CD4-positive, alpha-beta T cell treated with Interferon alpha-2 for 1 hour (primary cell): ENCODE results near the gene PCDHGA8.
"Not testable (repeated sequence)": the region's sequence is repeated elsewhere in the genome, so short reads cannot be mapped to it uniquely, and the experiment has no call there.

Experiments
- DNase-seq, 2 donors: peaks; one replicate each; pipeline ENCODE4 v3.0.0-alpha.2; 2020 to 2022

Gene PCDHGA8

GRCh38 chr5:141392429-141393198 lies at the start of gene PCDHGA8:
TSS of gene PCDHGA8 (plus strand) at chr5:141392633. CDS start at chr5:141392814, 181 bp downstream.
- peak in 1 of 2 donors; percentile 14 for DNase-seq

- DNase-seq, result no peak
Observed at GRCh38 chr5:141342773-141343172, 49.7 kb upstream of the PCDHGA8 start.

- peak in 1 of 2 donors; percentile 20 for DNase-seq
Observed at GRCh38 chr5:141343242-141343952, 49.0 kb upstream of the PCDHGA8 start, which contains the start of gene PCDHGA3. TSS of gene PCDHGA3 (plus strand) at chr5:141343829. CDS start at chr5:141344034, 205 bp downstream.

- DNase-seq, result no peak
Observed at GRCh38 chr5:141343953-141344463, 48.4 kb upstream of the PCDHGA8 start.

GRCh38 chr5:141345327-141345726 lies 47.1 kb upstream of the PCDHGA8 start:
- DNase-seq, result no peak

- DNase-seq, result not testable (repeated sequence)
Observed at GRCh38 chr5:141346017-141346416, 46.4 kb upstream of the PCDHGA8 start.

GRCh38 chr5:141349917-141350619 lies 42.4 kb upstream of the PCDHGA8 start, which contains the start of gene PCDHGB1:
TSS of gene PCDHGB1 (plus strand) at chr5:141350099. CDS start at chr5:141350261, 162 bp downstream.
- peak; percentile 22 to 49 for DNase-seq

- DNase-seq, result no peak
Observed at GRCh38 chr5:141351591-141351990, 40.8 kb upstream of the PCDHGA8 start.

GRCh38 chr5:141354900-141355469 lies 37.4 kb upstream of the PCDHGA8 start, which contains the start of gene PCDHGA4:
TSS of gene PCDHGA4 (plus strand) at chr5:141355021. CDS start at chr5:141355108, 87 bp downstream.
- peak in 1 of 2 donors; percentile 19 for DNase-seq

GRCh38 chr5:141355641-141356040 lies 36.8 kb upstream of the PCDHGA8 start:
- DNase-seq, result no peak

GRCh38 chr5:141356133-141356532 lies 36.3 kb upstream of the PCDHGA8 start:
- no peak for DNase-seq

- no peak for DNase-seq
Observed at GRCh38 chr5:141356950-141357349, 35.5 kb upstream of the PCDHGA8 start.

GRCh38 chr5:141359790-141360426 lies 32.5 kb upstream of the PCDHGA8 start, which contains the start of gene PCDHGB2:
TSS of gene PCDHGB2 (plus strand) at chr5:141359994. CDS start at chr5:141360136, 142 bp downstream.
- peak in 1 of 2 donors; percentile 51 for DNase-seq

GRCh38 chr5:141360685-141361084 lies 31.7 kb upstream of the PCDHGA8 start:
- no peak for DNase-seq

- DNase-seq, result no peak
Observed at GRCh38 chr5:141362719-141363118, 29.7 kb upstream of the PCDHGA8 start.

- no peak for DNase-seq
Observed at GRCh38 chr5:141363952-141364660, 28.3 kb upstream of the PCDHGA8 start, which contains the start of gene PCDHGA5. TSS of gene PCDHGA5 (plus strand) at chr5:141364162. CDS start at chr5:141364331, 169 bp downstream.

- DNase-seq, result no peak
Observed at GRCh38 chr5:141366016-141366896, 26.2 kb upstream of the PCDHGA8 start.

- DNase-seq, result peak in 1 of 2 donors; percentile 54
Observed at GRCh38 chr5:141369994-141370848, 22.2 kb upstream of the PCDHGA8 start, which contains the start of gene PCDHGB3. TSS of gene PCDHGB3 (plus strand) at chr5:141370242. CDS start at chr5:141370395, 153 bp downstream.
